ENCODE measurements around the gene PLXNA1. TPM values are rescaled to one million over a fixed set of nuclear protein-coding genes. Genes with fewer than 3 reads are reported as not detected.

The PLXNA1 gene
- total and polyA plus RNA-seq, 2 experiments from 2014 or later = 19.7 to 35.1 TPM

- H3K27ac ChIP-seq = no peak overlapping the region
- TF ChIP-seq EZH2phosphoT487 (IDR thresholded peaks at IDR 0.05; ENCODE audit: low read depth, severe bottlenecking, unreplicated experiment) = no peak
- TF ChIP-seq EZH2 (IDR thresholded peaks at IDR 0.05; ENCODE audit: borderline replicate concordance) = no peak
- no peak for TF ChIP-seq CTCF (IDR thresholded peaks at IDR 0.05; ENCODE audit: poor library complexity)
- no peaks in the 10 kb centered on the region for H3K9me2 ChIP-seq (replicated peaks; ENCODE audit: insufficient read depth)
- H3K4me1 ChIP-seq (ENCODE audit: insufficient read depth) = no peaks in the 10 kb centered on the region
- H3K4me2 ChIP-seq = no peak overlapping the region
- H3K9me3 ChIP-seq (ENCODE audit: low read depth) = no peaks in the 10 kb centered on the region
- WGBS (ENCODE audit: low lambda C conversion rate, missing lambda C conversion rate) = 91% methylated on average over 5 of the region's 5 CpGs
- DNase-seq (ENCODE audit: low spot score) = no peak
- no peak overlapping the region for H2AFZ ChIP-seq
- no peaks in the 10 kb centered on the region for H4K20me1 ChIP-seq (ENCODE audit: insufficient read depth, poor library complexity, severe bottlenecking)
- H3K79me2 ChIP-seq = no peaks in the 10 kb centered on the region
- no peaks in the 10 kb centered on the region for H3K36me3 ChIP-seq (replicated peaks; ENCODE audit: insufficient read depth, low read depth)
- no peaks in the 10 kb centered on the region for H3K27me3 ChIP-seq
- no peak overlapping the region for H3K4me3 ChIP-seq
Measured at GRCh38 chr3:126941721-126942270, 41.1 kb upstream of the PLXNA1 start.

GRCh38 chr3:126944089-126944965, 38.6 kb upstream of the PLXNA1 start:
- H3K9me3 ChIP-seq (ENCODE audit: low read depth) = no peaks in the 10 kb centered on the region
- no peaks in the 10 kb centered on the region for H4K20me1 ChIP-seq (ENCODE audit: insufficient read depth, poor library complexity, severe bottlenecking)
- H2AFZ ChIP-seq = no peak overlapping the region
- WGBS (ENCODE audit: low lambda C conversion rate, missing lambda C conversion rate) = 94% methylated on average over 12 of the region's 12 CpGs
- H3K27ac ChIP-seq = no peak overlapping the region
- H3K4me3 ChIP-seq = no peak overlapping the region
- no peak for TF ChIP-seq EZH2phosphoT487 (IDR thresholded peaks at IDR 0.05; ENCODE audit: low read depth, severe bottlenecking, unreplicated experiment)
- no peak for TF ChIP-seq EZH2 (IDR thresholded peaks at IDR 0.05; ENCODE audit: borderline replicate concordance)
- TF ChIP-seq CTCF (IDR thresholded peaks at IDR 0.05; ENCODE audit: poor library complexity) = no peak
- no peaks in the 10 kb centered on the region for H3K79me2 ChIP-seq
- no peaks in the 10 kb centered on the region for H3K4me1 ChIP-seq (ENCODE audit: insufficient read depth)
- no peak for DNase-seq (ENCODE audit: low spot score)
- H3K4me2 ChIP-seq = no peak overlapping the region
- no peaks in the 10 kb centered on the region for H3K36me3 ChIP-seq (replicated peaks; ENCODE audit: insufficient read depth, low read depth)
- H3K27me3 ChIP-seq = no peaks in the 10 kb centered on the region
- H3K9me2 ChIP-seq (replicated peaks; ENCODE audit: insufficient read depth) = no peaks in the 10 kb centered on the region

GRCh38 chr3:126945171-126945721, 37.7 kb upstream of the PLXNA1 start:
- Histone ChIP-seq H2AFZ (no peak overlapping the region), H3K9me3 (ENCODE audit: low read depth) (no peaks in the 10 kb centered on the region), H3K4me3 (no peak overlapping the region), H3K4me2 (no peak overlapping the region), H3K9me2 (replicated peaks; ENCODE audit: insufficient read depth) (no peaks in the 10 kb centered on the region), H3K4me1 (ENCODE audit: insufficient read depth) (no peaks in the 10 kb centered on the region), H3K27me3 (no peaks in the 10 kb centered on the region), H4K20me1 (ENCODE audit: insufficient read depth, poor library complexity, severe bottlenecking) (no peaks in the 10 kb centered on the region), H3K79me2 (no peaks in the 10 kb centered on the region), H3K36me3 (replicated peaks; ENCODE audit: insufficient read depth, low read depth) (no peaks in the 10 kb centered on the region), H3K27ac (no peak overlapping the region)
- 98% methylated on average over 6 of the region's 17 CpGs for WGBS (ENCODE audit: low lambda C conversion rate, missing lambda C conversion rate)
- no peak for DNase-seq (ENCODE audit: low spot score)
- no peak for TF ChIP-seq EZH2phosphoT487 (IDR thresholded peaks at IDR 0.05; ENCODE audit: low read depth, severe bottlenecking, unreplicated experiment)
- TF ChIP-seq CTCF (IDR thresholded peaks at IDR 0.05; ENCODE audit: poor library complexity) = no peak
- no peak for TF ChIP-seq EZH2 (IDR thresholded peaks at IDR 0.05; ENCODE audit: borderline replicate concordance)
